Karpas-422 (cell line): Measurements from ENCODE around the gene NABP1. TPM values are rescaled to one million over a fixed set of nuclear protein-coding genes. Genes with fewer than 3 reads are reported as not detected.
A peak's percentile ranks its signal among the peaks of the same experiment; 100 is the strongest.

Source experiments
- DNase-seq: peaks from one replicate; pipeline ENCODE4 v3.0.0-alpha.2; 2015
- H2AFZ ChIP-seq: fragments of 200-600 bp; sonication (generic); 2 replicates; pipeline ENCODE4 v1.6.1; 2014; ENCODE audit warnings: antibody characterized with exemption, low read length, mixed read lengths
- H3K27ac ChIP-seq: fragments of 200-600 bp; sonication (generic); 2 replicates; pipeline ENCODE4 v1.5.1; 2014; ENCODE audit warnings: mild to moderate bottlenecking, low read length, moderate library complexity
- H3K27me3 ChIP-seq: fragments of 200-600 bp; sonication (generic); 2 replicates; pipeline ENCODE4 v1.6.1; 2014; ENCODE audit warnings: low read length, mixed read lengths
- H3K36me3 ChIP-seq: fragments of 200-600 bp; sonication (generic); 2 replicates; pipeline ENCODE4 v1.6.1; 2014; ENCODE audit warnings: low read length, mixed read lengths; ENCODE audit not compliant: insufficient read depth
- H3K4me1 ChIP-seq: fragments of 200-600 bp; sonication (generic); 2 replicates; pipeline ENCODE4 v1.6.1; 2014; ENCODE audit warnings: mild to moderate bottlenecking, low read length, mixed read lengths
- H3K4me2 ChIP-seq: fragments of 200-600 bp; sonication (generic); 2 replicates; pipeline ENCODE4 v1.6.1; 2014; ENCODE audit warnings: low read length, low read depth, mild to moderate bottlenecking; ENCODE audit not compliant: poor library complexity, severe bottlenecking
- H3K4me3 ChIP-seq: fragments of 200-600 bp; sonication (generic); 2 replicates; pipeline ENCODE4 v1.5.1; 2014; ENCODE audit warnings: mild to moderate bottlenecking, antibody characterized with exemption, low read length, mixed read lengths
- H3K79me2 ChIP-seq: fragments of 200-600 bp; sonication (generic); 2 replicates; pipeline ENCODE4 v1.6.1; 2014; ENCODE audit warnings: mild to moderate bottlenecking, low read length, mixed read lengths
- H3K9ac ChIP-seq: fragments of 200-600 bp; sonication (generic); 2 replicates; pipeline ENCODE4 v1.6.0; 2014; ENCODE audit warnings: low read length
- H3K9me2 ChIP-seq: fragments of 200-600 bp; sonication (generic), shearing (Covaris generic); replicated peaks from 2 replicates; pipeline ENCODE4 v1.6.0; 2014; ENCODE audit warnings: mild to moderate bottlenecking, low read length, moderate library complexity; ENCODE audit not compliant: insufficient read depth
- H3K9me3 ChIP-seq: fragments of 300-700, 200-600 bp; sonication (generic); 2 replicates; pipeline ENCODE4 v1.6.1; 2014; ENCODE audit warnings: low read length, mixed read lengths
- H4K20me1 ChIP-seq: fragments of 200-600 bp; sonication (generic); 2 replicates; pipeline ENCODE4 v1.6.1; 2014; ENCODE audit warnings: mild to moderate bottlenecking, antibody characterized with exemption, low read length, low read depth; ENCODE audit not compliant: insufficient read depth
- total RNA-seq: library from RNA; depleted of rRNA; stranded (reverse); fragments of >200 nt; shearing (Covaris generic); gene quantifications from 2 replicates; pipeline ENCODE4 v1.2.3, GENCODE V29; 2014; ENCODE audit warnings: low replicate concordance

Gene NABP1
- total RNA-seq, 1 experiment from 2014 or later = 52.4 TPM

DNA sequence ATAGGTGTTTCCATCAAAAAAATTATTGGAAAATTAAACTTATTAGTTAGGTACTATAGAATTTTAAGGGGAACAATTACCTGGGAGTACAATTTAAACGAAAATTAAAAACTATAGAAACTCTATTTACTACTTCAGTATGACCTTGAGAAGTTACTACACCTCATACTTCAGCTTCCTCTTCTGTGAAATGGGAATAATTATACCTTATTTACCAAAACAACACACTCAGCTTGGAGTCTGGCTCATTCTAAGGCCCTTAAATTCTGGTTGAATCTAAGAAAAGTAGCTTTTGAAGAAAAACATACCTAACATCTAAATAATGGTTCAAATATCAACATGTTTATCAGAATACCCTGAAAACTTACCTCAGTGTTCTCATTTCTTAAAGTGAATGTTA, 2.7 kb downstream of the NABP1 start:
- Histone ChIP-seq H3K4me1 (peaks cover 50% of the 10 kb centered on the region), H3K9me2 (no peaks in the 10 kb centered on the region), H4K20me1 (no peaks in the 10 kb centered on the region), H3K79me2 (peaks cover 25% of the 10 kb centered on the region), H3K4me3 (peak overlapping the region; percentile 86), H3K27ac (peak overlapping the region; percentile 34; the same call in 1 of the 2 replicates), H3K36me3 (peaks cover 44% of the 10 kb centered on the region), H3K9me3 (no peaks in the 10 kb centered on the region), H3K9ac (peak overlapping the region; percentile 84), H3K27me3 (no peaks in the 10 kb centered on the region), H3K4me2 (peak overlapping the region; percentile 99), H2AFZ (0 out of 2 replicates have a peak overlapping the region, but pooled peaks have one; percentile 33)
- DNase-seq = no peak

DNA sequence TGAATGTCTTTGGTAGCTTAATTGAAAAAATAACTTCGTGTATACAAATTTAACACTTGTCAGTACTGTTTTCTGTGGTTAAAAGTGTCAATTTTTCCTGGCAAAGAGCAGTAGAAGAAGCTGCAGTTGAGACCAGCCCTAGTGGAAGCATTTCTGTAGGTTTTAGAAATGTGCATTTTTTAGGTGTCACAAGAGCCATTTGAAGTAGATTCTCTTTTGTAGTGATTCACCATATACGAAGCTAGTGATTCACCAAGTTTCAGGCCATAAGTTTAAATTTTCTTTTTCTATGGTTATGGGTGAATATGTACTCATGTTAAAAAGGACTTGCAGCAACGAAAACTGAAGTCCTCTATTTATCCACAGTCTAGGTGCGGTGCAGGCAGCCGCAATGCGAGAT, 4.2 kb downstream of the NABP1 start:
- H3K27me3 ChIP-seq = no peaks in the 10 kb centered on the region
- H3K9me3 ChIP-seq = no peaks in the 10 kb centered on the region
- no peak overlapping the region for H3K4me2 ChIP-seq
- peaks cover 59% of the 10 kb centered on the region for H3K36me3 ChIP-seq
- H3K4me1 ChIP-seq = peaks cover 41% of the 10 kb centered on the region
- H3K9me2 ChIP-seq = no peaks in the 10 kb centered on the region
- H4K20me1 ChIP-seq = no peaks in the 10 kb centered on the region
- no peak for DNase-seq
- H3K79me2 ChIP-seq = peaks cover 25% of the 10 kb centered on the region
- no peak overlapping the region for H3K27ac ChIP-seq
- H3K9ac ChIP-seq = no peak overlapping the region
- H3K4me3 ChIP-seq = no peak overlapping the region
- no peak overlapping the region for H2AFZ ChIP-seq

DNA sequence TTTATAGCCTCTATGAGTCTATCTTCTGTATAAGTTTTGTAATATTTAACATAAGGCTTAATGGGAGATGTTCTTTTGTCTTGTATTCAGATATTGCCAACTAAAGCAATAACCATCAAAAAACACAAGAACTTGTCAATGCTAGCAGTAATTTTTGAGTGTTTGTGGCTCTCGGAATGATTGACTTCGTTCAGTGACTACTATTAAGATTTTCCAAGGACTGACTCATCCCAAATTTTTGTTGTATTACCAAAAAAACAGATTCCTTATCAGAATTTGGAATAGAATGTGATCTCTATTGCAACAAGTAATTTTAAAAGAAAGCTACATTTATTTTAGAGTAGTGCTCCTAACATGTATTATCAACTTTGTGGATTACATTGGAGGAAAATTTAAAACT, 8.1 kb downstream of the NABP1 start:
- Histone ChIP-seq H3K4me1 (peaks cover 12% of the 10 kb centered on the region), H2AFZ (no peak overlapping the region), H3K27me3 (no peaks in the 10 kb centered on the region), H3K4me3 (no peak overlapping the region), H3K27ac (no peak overlapping the region), H3K79me2 (peaks cover 5% of the 10 kb centered on the region), H3K9ac (no peak overlapping the region), H3K36me3 (peaks cover 65% of the 10 kb centered on the region), H3K9me2 (no peaks in the 10 kb centered on the region), H3K4me2 (no peak overlapping the region), H3K9me3 (no peaks in the 10 kb centered on the region), H4K20me1 (no peaks in the 10 kb centered on the region)
- DNase-seq = no peak

DNA sequence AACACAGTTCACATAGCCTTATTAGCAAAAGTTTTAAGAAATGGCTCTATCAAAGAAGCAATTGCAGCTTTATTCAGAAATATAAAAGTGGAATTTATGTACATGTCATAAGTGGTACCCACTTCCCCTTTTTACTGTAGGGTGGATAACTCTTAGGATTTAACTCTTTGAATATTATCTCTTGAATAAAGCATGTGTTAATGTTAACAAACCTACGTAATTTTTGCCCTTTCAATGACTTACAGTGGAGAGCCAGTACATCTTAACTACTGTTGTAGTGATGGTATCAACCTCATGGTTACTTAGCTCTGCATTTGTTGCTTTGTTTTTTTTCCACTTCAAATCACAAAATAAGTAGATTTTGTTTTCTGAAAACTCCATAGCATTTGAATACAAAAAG, 8.8 kb downstream of the NABP1 start:
- H3K4me2 ChIP-seq = no peak overlapping the region
- H3K4me3 ChIP-seq = no peak overlapping the region
- H3K36me3 ChIP-seq = peaks cover 59% of the 10 kb centered on the region
- no peaks in the 10 kb centered on the region for H3K9me2 ChIP-seq
- peaks cover 6% of the 10 kb centered on the region for H3K4me1 ChIP-seq
- H3K9me3 ChIP-seq = no peaks in the 10 kb centered on the region
- no peaks in the 10 kb centered on the region for H3K79me2 ChIP-seq
- no peak overlapping the region for H2AFZ ChIP-seq
- H4K20me1 ChIP-seq = no peaks in the 10 kb centered on the region
- H3K9ac ChIP-seq = no peak overlapping the region
- no peak overlapping the region for H3K27ac ChIP-seq
- DNase-seq = no peak
- no peaks in the 10 kb centered on the region for H3K27me3 ChIP-seq

DNA sequence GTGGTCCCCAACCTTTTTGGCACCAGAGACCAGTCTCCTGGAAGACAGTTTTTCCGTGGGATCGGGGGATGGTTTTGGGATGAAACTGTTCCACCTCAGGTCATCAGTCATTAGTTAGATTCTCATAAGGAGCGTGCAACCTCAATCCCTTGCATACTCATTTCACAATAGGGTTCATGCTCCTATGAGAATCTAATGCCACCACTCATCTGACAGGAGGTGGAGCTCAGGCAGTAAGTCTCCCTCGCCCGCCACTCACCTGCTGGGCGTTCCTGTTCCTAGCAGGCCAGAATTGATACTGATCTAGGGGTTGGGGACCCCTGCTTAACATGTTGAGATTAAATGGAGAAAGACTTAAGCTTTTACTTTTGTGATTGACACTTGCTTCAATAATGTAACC, 9.9 kb downstream of the NABP1 start:
- H3K27me3 ChIP-seq = no peaks in the 10 kb centered on the region
- no peaks in the 10 kb centered on the region for H3K9me2 ChIP-seq
- H3K4me3 ChIP-seq = no peak overlapping the region
- H3K9ac ChIP-seq = no peak overlapping the region
- H3K79me2 ChIP-seq = no peaks in the 10 kb centered on the region
- H3K4me1 ChIP-seq = peaks cover 6% of the 10 kb centered on the region
- H2AFZ ChIP-seq = no peak overlapping the region
- H4K20me1 ChIP-seq = no peaks in the 10 kb centered on the region
- DNase-seq = no peak
- H3K9me3 ChIP-seq = no peaks in the 10 kb centered on the region
- H3K4me2 ChIP-seq = no peak overlapping the region
- no peak overlapping the region for H3K27ac ChIP-seq
- peaks cover 49% of the 10 kb centered on the region for H3K36me3 ChIP-seq

DNA sequence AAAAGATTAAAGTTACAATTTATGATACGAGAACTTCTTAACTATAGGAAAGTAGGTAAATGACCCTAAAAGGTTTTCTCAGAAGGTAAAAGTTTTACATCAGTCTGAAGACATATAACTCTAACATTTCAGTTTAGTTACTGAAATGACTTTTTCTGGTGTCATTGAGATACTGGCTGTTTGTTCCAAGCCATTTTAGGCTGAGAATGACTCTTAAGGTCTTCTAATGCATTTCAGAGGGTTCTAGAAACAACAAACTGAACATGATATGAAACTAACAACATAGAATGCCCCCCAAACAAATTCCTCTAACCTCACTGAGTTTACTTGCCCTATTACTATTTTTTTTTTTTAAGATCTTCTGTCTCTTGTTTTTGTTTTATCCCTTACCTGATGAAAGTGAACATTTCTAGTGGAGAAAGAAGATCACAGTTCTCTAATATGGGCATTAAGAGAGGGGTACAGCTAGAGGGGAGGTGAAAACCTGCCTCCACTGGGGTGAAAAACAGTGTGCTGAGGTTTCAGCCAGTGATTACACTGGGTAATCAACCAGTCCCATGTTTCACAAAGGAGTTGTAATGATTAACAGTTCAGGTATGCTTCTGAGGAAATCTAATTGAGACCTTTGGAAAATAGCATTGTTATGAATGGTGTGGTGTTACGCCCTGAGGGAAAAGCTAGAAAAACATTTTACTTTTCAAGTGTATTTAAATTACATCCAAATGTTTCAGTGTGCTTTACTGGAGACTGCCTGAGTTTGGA, 11.2 kb downstream of the NABP1 start:
- H3K9me2 ChIP-seq = no peaks in the 10 kb centered on the region
- no peaks in the 10 kb centered on the region for H3K79me2 ChIP-seq
- H3K27me3 ChIP-seq = no peaks in the 10 kb centered on the region
- H3K4me3 ChIP-seq = no peak overlapping the region
- no peaks in the 10 kb centered on the region for H4K20me1 ChIP-seq
- no peak overlapping the region for H3K4me2 ChIP-seq
- peaks cover 37% of the 10 kb centered on the region for H3K36me3 ChIP-seq
- H3K9ac ChIP-seq = no peak overlapping the region
- no peak overlapping the region for H2AFZ ChIP-seq
- H3K4me1 ChIP-seq = peaks cover 6% of the 10 kb centered on the region
- no peak overlapping the region for H3K27ac ChIP-seq
- no peaks in the 10 kb centered on the region for H3K9me3 ChIP-seq
- DNase-seq = no peak

DNA sequence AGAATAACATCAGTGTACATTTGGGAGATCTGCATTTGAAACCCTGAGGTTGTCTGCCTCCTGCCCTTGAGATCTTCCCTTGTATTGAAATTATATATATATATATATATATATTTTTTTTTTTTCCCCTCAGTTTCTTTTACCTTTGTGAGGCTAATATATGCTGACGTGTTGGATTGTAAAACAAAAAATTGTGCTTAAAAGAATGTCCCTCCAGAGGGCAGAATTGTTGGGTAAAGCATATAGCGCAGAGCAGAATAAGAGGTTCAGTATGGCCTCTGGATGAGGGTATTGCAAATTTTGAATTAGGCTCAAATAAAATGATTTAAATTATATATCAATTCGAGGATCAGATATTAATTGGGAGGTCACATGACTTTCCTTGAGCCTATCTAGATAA, 12.4 kb downstream of the NABP1 start:
- no peaks in the 10 kb centered on the region for H3K79me2 ChIP-seq
- H3K4me1 ChIP-seq = peaks cover 6% of the 10 kb centered on the region
- H3K36me3 ChIP-seq = peaks cover 31% of the 10 kb centered on the region
- no peak overlapping the region for H2AFZ ChIP-seq
- H4K20me1 ChIP-seq = no peaks in the 10 kb centered on the region
- no peak overlapping the region for H3K9ac ChIP-seq
- no peak overlapping the region for H3K4me2 ChIP-seq
- H3K9me2 ChIP-seq = no peaks in the 10 kb centered on the region
- no peak overlapping the region for H3K4me3 ChIP-seq
- DNase-seq = peak; percentile 44
- no peak overlapping the region for H3K27ac ChIP-seq
- H3K27me3 ChIP-seq = no peaks in the 10 kb centered on the region
- no peaks in the 10 kb centered on the region for H3K9me3 ChIP-seq

DNA sequence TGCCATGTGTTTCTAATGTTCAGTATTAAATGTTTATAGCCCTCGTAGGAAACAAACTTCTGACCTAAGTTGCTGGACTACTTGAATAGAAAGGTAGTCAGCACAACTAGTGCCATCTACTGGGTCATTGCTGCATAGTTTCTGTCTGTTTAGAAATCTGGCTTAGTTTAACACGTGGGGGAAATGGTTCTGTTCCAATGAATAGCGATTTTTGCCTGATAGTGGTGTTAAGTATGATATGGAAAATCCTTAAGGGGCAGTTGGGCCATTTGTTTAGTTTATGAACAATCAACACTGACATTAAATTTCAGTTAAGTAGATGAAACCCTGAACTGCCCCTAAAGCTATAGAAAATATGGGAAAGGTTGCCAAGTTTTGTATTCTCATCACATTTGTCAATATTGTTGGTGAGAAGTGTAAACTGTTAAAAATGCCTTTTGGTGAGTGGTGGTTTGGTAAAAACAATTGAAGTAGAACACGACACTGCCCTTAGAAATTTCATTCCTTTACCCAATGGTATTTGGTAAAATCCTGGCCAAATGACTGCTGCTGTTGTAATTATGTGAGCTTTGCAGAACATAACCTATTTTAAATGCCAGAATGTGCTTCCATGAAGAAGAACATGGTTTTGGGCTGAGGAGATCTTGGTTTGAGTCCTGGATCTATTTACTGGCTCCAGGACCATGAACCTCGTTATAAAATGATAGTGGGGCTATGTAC, 13.2 kb downstream of the NABP1 start:
- Histone ChIP-seq H3K9me2 (no peaks in the 10 kb centered on the region), H4K20me1 (no peaks in the 10 kb centered on the region), H3K27me3 (no peaks in the 10 kb centered on the region), H3K4me3 (no peak overlapping the region), H3K36me3 (peaks cover 22% of the 10 kb centered on the region), H3K4me2 (no peak overlapping the region), H3K4me1 (peaks cover 4% of the 10 kb centered on the region), H3K9ac (no peak overlapping the region), H2AFZ (no peak overlapping the region), H3K9me3 (no peaks in the 10 kb centered on the region), H3K79me2 (no peaks in the 10 kb centered on the region), H3K27ac (no peak overlapping the region)
- peak; percentile 86 for DNase-seq
